GM19395 (cell line): Measurements from ENCODE around the gene MAD1L1.
"Not testable (repeated sequence)": the region's sequence is repeated elsewhere in the genome, so short reads cannot be mapped to it uniquely, and the experiment has no call there.

Source experiments
- ATAC-seq: cut with Tn5 transposase; IDR thresholded peaks from one replicate; pipeline ENCODE4 v1.9.1; 2021; ENCODE audit warnings: mild to moderate bottlenecking, moderate library complexity; ENCODE audit not compliant: unreplicated experiment

MAD1L1 gene

GRCh38 chr7:1977059-1977875, 255.5 kb downstream of the MAD1L1 start:
- ATAC-seq, result no peak

- ATAC-seq, result not testable (repeated sequence)
Observed at GRCh38 chr7:1976521-1976920, 256.2 kb downstream of the MAD1L1 start.

- ATAC-seq, result no peak
Observed at GRCh38 chr7:1975581-1975980, 257.2 kb downstream of the MAD1L1 start.

- ATAC-seq, result no peak
Observed at GRCh38 chr7:1975179-1975578, 257.6 kb downstream of the MAD1L1 start.

GRCh38 chr7:1974290-1975101, 258.2 kb downstream of the MAD1L1 start:
- ATAC-seq, result no peak

- no peak for ATAC-seq
Observed at GRCh38 chr7:1973321-1974251, 259.2 kb downstream of the MAD1L1 start.

- no peak for ATAC-seq
Observed at GRCh38 chr7:1972744-1973143, 260.0 kb downstream of the MAD1L1 start.

- no peak for ATAC-seq
Observed at GRCh38 chr7:1971946-1972654, 260.6 kb downstream of the MAD1L1 start.

- no peak for ATAC-seq
Observed at GRCh38 chr7:1970895-1971294, 261.9 kb downstream of the MAD1L1 start.

- not testable (repeated sequence) for ATAC-seq
Observed at GRCh38 chr7:1970285-1970660, 262.5 kb downstream of the MAD1L1 start.

GRCh38 chr7:1969459-1970284, 263.1 kb downstream of the MAD1L1 start:
- no peak for ATAC-seq

- ATAC-seq, result no peak
Observed at GRCh38 chr7:1968397-1969111, 264.2 kb downstream of the MAD1L1 start.

- ATAC-seq, result no peak
Observed at GRCh38 chr7:1967512-1968396, 265.0 kb downstream of the MAD1L1 start.

GRCh38 chr7:1966631-1967200, 266.0 kb downstream of the MAD1L1 start:
- no peak for ATAC-seq

- no peak for ATAC-seq
Observed at GRCh38 chr7:1965579-1966294, 267.0 kb downstream of the MAD1L1 start.

GRCh38 chr7:1964913-1965578, 267.7 kb downstream of the MAD1L1 start:
- no peak for ATAC-seq
